Sigmoid colon (tissue), 4 donors: ENCODE results near the gene PLEKHA1.

Experiments used
- EP300 ChIP-seq, 4 donors: sonication (generic); formaldehyde crosslinking; IDR thresholded peaks; one replicate each; pipeline ENCODE4 v1.6.1; 2017; ENCODE audit warnings: antibody characterized with exemption in 4 of 4
- POLR2A ChIP-seq, 2 donors: fragments of 450-650 bp; IDR thresholded peaks; one replicate each; pipeline ENCODE4 v1.6.1; 2016; ENCODE audit warnings: antibody characterized with exemption in 2 of 2, mild to moderate bottlenecking in 2 of 2, moderate library complexity in 2 of 2
- POLR2AphosphoS5 ChIP-seq, 4 donors: sonication (generic); formaldehyde crosslinking; IDR thresholded peaks; one replicate each; pipeline ENCODE4 v1.6.1; 2017; ENCODE audit warnings: antibody characterized with exemption in 4 of 4
- TF ChIP-seq, protein P1 (sequence below), 4 experiments: fragments of 450-650 bp in 3 of 4; fragments of 200-600 bp in 1 of 4; IDR thresholded peaks; one replicate each; pipeline ENCODE4 v1.5.1; 2016 to 2019; ENCODE audit warnings: antibody characterized with exemption in 4 of 4, mild to moderate bottlenecking in 3 of 4, moderate library complexity in 2 of 4

DNA sequence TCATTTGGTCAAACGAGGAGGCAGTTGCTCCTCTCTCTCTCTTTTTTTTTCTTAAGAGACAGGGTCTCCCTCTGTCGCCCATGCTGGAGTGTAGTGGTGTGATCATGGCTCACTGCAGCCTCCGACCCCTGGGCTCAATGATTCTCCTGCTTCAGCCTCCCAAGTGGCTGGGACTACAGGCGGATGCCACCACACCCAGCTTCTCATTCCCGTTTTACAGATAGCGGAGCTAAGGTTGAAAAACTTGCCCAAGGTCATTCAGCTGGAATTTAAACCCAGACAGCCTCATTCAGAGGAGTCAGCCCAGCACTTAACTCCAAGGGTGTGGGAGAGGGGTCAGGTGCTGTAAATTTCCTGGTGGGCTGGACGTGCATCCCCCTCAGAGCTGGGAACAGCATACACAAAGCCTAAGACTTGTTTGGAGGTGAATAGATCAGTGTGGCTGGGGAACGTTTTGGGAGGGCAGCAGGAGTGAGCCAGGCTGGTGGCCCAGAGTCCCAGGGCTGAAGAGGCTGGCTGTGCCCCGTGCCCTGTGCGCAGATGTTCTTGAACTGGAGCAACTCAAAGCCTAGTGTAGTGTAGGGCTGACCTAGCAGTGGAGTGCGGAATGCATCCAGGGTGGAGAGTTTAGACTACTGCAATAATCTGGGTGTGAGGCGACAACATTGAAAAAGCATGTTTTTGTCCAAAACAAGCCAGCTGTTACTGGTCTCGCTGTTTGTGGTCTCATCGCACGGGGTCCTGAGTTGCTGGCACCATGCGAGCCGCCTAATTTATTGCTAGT lies 89.2 kb downstream of the PLEKHA1 start:
- TF ChIP-seq POLR2A (IDR thresholded peaks at IDR 0.05) (no peak), EP300 (IDR thresholded peaks at IDR 0.05) (no peak), POLR2AphosphoS5 (IDR thresholded peaks at IDR 0.05) (no peak)
- TF ChIP-seq, protein P1, sequence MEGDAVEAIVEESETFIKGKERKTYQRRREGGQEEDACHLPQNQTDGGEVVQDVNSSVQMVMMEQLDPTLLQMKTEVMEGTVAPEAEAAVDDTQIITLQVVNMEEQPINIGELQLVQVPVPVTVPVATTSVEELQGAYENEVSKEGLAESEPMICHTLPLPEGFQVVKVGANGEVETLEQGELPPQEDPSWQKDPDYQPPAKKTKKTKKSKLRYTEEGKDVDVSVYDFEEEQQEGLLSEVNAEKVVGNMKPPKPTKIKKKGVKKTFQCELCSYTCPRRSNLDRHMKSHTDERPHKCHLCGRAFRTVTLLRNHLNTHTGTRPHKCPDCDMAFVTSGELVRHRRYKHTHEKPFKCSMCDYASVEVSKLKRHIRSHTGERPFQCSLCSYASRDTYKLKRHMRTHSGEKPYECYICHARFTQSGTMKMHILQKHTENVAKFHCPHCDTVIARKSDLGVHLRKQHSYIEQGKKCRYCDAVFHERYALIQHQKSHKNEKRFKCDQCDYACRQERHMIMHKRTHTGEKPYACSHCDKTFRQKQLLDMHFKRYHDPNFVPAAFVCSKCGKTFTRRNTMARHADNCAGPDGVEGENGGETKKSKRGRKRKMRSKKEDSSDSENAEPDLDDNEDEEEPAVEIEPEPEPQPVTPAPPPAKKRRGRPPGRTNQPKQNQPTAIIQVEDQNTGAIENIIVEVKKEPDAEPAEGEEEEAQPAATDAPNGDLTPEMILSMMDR (IDR thresholded peaks at IDR 0.05), result no peak
